H1 (cell line): ENCODE measurements around the gene DGKI. TPM values are rescaled to one million over a fixed set of nuclear protein-coding genes. Genes with fewer than 3 reads are reported as not detected.
"Not testable (repeated sequence)": the region's sequence is repeated elsewhere in the genome, so short reads cannot be mapped to it uniquely, and the experiment has no call there.

Source experiments
- CTCF ChIA-PET: fragments of 300-600 bp; sonication (Branson Sonifier 250); formaldehyde crosslinking; loops from one replicate; lab custom pipeline; 2021; ENCODE audit not compliant: partially characterized antibody; lab: Charles Lee
- POLR2A ChIA-PET: fragments of 300-600 bp; sonication (Branson Sonifier 250); formaldehyde crosslinking; loops from one replicate; lab custom pipeline; 2021; ENCODE audit warnings: inconsistent platforms; ENCODE audit not compliant: partially characterized antibody; lab: Charles Lee
- DNase-seq, 2 experiments: peaks; one replicate each; pipeline versions ENCODE4 v3.0.0 to v3.0.0-alpha.2; 2010 to 2022; ENCODE audit warnings: low spot score in 2 of 2, low read depth in 1 of 2, mixed read lengths in 1 of 2
- FAIRE-seq: peaks from 2 replicates; lab custom pipeline; 2011; peaks lifted over from hg19 to GRCh38; lab: Jason Lieb, UNC
- H2AFZ ChIP-seq: 2 replicates; pipeline ENCODE4 v1.8.1; 2012; ENCODE audit warnings: low read length, inconsistent platforms
- H2AK5ac ChIP-seq: 2 replicates; pipeline ENCODE4 v1.6.1; 2013; ENCODE audit warnings: low read depth, low read length
- H2BK120ac ChIP-seq: replicated peaks from 2 replicates; pipeline ENCODE3; 2013; ENCODE audit warnings: low read depth, low read length, inconsistent platforms
- H2BK12ac ChIP-seq: 2 replicates; pipeline ENCODE4 v1.6.1; 2013; ENCODE audit warnings: low read depth, low read length
- H2BK15ac ChIP-seq: 2 replicates; pipeline ENCODE4 v1.6.1; 2013; ENCODE audit warnings: low read length
- H2BK20ac ChIP-seq: 2 replicates; pipeline ENCODE4 v1.6.1; 2013; ENCODE audit warnings: low read length
- H2BK5ac ChIP-seq: 2 replicates; pipeline ENCODE4 v1.6.1; 2013; ENCODE audit warnings: low read depth, low read length
- H3K14ac ChIP-seq: 2 replicates; pipeline ENCODE4 v1.6.1; 2013; ENCODE audit warnings: inconsistent platforms; ENCODE audit not compliant: insufficient read length
- H3K18ac ChIP-seq: 2 replicates; pipeline ENCODE4 v1.6.1; 2013; ENCODE audit warnings: low read length; ENCODE audit errors: extremely low read depth
- H3K23ac ChIP-seq: 2 replicates; pipeline ENCODE4 v1.6.1; 2013; ENCODE audit warnings: inconsistent platforms; ENCODE audit not compliant: insufficient read length
- H3K23me2 ChIP-seq: 2 replicates; pipeline ENCODE4 v1.6.1; 2013; ENCODE audit warnings: low read depth, low read length
- H3K27ac ChIP-seq: 2 replicates; pipeline ENCODE4 v1.6.1; 2011; ENCODE audit warnings: low read depth, low read length, inconsistent platforms
- H3K27me3 ChIP-seq, 4 experiments: replicated peaks in 1 of 4; 1 replicate in 1 of 4; 2 replicates in 3 of 4; pipeline versions ENCODE4 v1.6.1 to v1.8.1; 2011 to 2013; ENCODE audit warnings: low read length in 3 of 4, mild to moderate bottlenecking in 3 of 4, inconsistent platforms in 2 of 4, mixed read lengths in 2 of 4, moderate library complexity in 1 of 4; ENCODE audit not compliant: control insufficient read depth in 3 of 4, insufficient read depth in 3 of 4; ENCODE audit errors: extremely low read depth in 1 of 4
- H3K36me3 ChIP-seq, 4 experiments: 2 replicates each; pipeline versions ENCODE4 v1.6.1 to v1.8.1; 2011 to 2013; ENCODE audit warnings: mild to moderate bottlenecking in 4 of 4, low read length in 3 of 4, moderate library complexity in 2 of 4, control low read depth in 1 of 4, inconsistent platforms in 1 of 4; ENCODE audit not compliant: insufficient read depth in 4 of 4, control insufficient read depth in 2 of 4
- H3K4ac ChIP-seq: replicated peaks from 2 replicates; pipeline ENCODE3; 2013; ENCODE audit warnings: low read length, low read depth, mixed read lengths, inconsistent platforms; ENCODE audit not compliant: insufficient read length
- H3K4me1 ChIP-seq, 4 experiments: replicated peaks in 1 of 4; 1 replicate in 1 of 4; 2 replicates in 3 of 4; pipeline versions ENCODE4 v1.6.1 to v1.8.1; 2011 to 2013; ENCODE audit warnings: low read length in 3 of 4, inconsistent platforms in 2 of 4, mixed read lengths in 1 of 4; ENCODE audit not compliant: insufficient read depth in 4 of 4, control insufficient read depth in 3 of 4
- H3K4me2 ChIP-seq, 2 experiments: 2 replicates each; pipeline versions ENCODE4 v1.6.1 to v1.8.1; 2011 to 2013; ENCODE audit warnings: low read depth in 2 of 2, low read length in 2 of 2, control low read depth in 1 of 2, inconsistent platforms in 1 of 2, mild to moderate bottlenecking in 1 of 2; ENCODE audit not compliant: insufficient read depth in 1 of 2
- H3K4me3 ChIP-seq, 4 experiments: fragments of 200-600, 300-600 bp in 1 of 4; sonication (generic), shearing (Covaris generic), sonication (Bioruptor Twin) in 1 of 4; 2 replicates each; pipeline versions ENCODE4 v1.5.1 to v1.8.1; 2011 to 2016; ENCODE audit warnings: low read length in 4 of 4, low read depth in 3 of 4, control low read depth in 2 of 4, inconsistent platforms in 2 of 4, mild to moderate bottlenecking in 2 of 4, mixed read lengths in 1 of 4, moderate library complexity in 1 of 4; ENCODE audit not compliant: insufficient read depth in 2 of 4; ENCODE audit errors: extremely low read depth in 1 of 4
- H3K56ac ChIP-seq: replicated peaks from 2 replicates; pipeline ENCODE3; 2013; ENCODE audit warnings: low read depth, mild to moderate bottlenecking, mixed read lengths, low read length, inconsistent platforms; ENCODE audit not compliant: insufficient read length
- H3K79me1 ChIP-seq: 2 replicates; pipeline ENCODE4 v1.6.1; 2013; ENCODE audit warnings: low read depth, low read length, control low read depth
- H3K79me2 ChIP-seq, 2 experiments: 2 replicates each; pipeline versions ENCODE4 v1.6.1 to v1.8.1; 2012 to 2013; ENCODE audit warnings: low read length in 2 of 2, mild to moderate bottlenecking in 2 of 2, inconsistent platforms in 1 of 2; ENCODE audit not compliant: insufficient read depth in 2 of 2, control insufficient read depth in 1 of 2
- H3K9ac ChIP-seq, 4 experiments: replicated peaks in 1 of 4; 1 replicate in 1 of 4; 2 replicates in 3 of 4; pipeline versions ENCODE4 v1.6.1 to v1.8.1; 2011 to 2013; ENCODE audit warnings: low read depth in 3 of 4, low read length in 3 of 4, control low read depth in 2 of 4, mild to moderate bottlenecking in 2 of 4, moderate library complexity in 2 of 4, inconsistent platforms in 1 of 4; ENCODE audit errors: extremely low read depth in 1 of 4
- H3K9me3 ChIP-seq, 2 experiments: 2 replicates each; pipeline versions ENCODE4 v1.6.1 to v1.8.1; 2012 to 2013; ENCODE audit warnings: mild to moderate bottlenecking in 2 of 2, moderate library complexity in 2 of 2, control low read depth in 1 of 2, inconsistent platforms in 1 of 2, low read depth in 1 of 2, low read length in 1 of 2, mixed read lengths in 1 of 2; ENCODE audit not compliant: insufficient read depth in 2 of 2
- H4K20me1 ChIP-seq, 2 experiments: replicated peaks in 1 of 2; 2 replicates each; pipeline versions ENCODE3 to v1.8.1; 2011 to 2013; ENCODE audit warnings: inconsistent platforms in 2 of 2, low read length in 2 of 2, mild to moderate bottlenecking in 1 of 2; ENCODE audit not compliant: insufficient read depth in 2 of 2, control insufficient read depth in 1 of 2
- H4K5ac ChIP-seq: 2 replicates; pipeline ENCODE4 v1.6.1; 2013; ENCODE audit warnings: low read length, low read depth, mixed read lengths, inconsistent platforms; ENCODE audit not compliant: insufficient read length
- H4K8ac ChIP-seq: 2 replicates; pipeline ENCODE4 v1.8.0; 2013; ENCODE audit warnings: mild to moderate bottlenecking, moderate library complexity, low read length, inconsistent platforms; ENCODE audit not compliant: insufficient read depth; ENCODE audit errors: extremely low read depth
- H4K91ac ChIP-seq: replicated peaks from 2 replicates; pipeline ENCODE3; 2013; ENCODE audit warnings: low read length, mixed read lengths, inconsistent platforms; ENCODE audit not compliant: insufficient read length
- WGBS, 2 experiments: shearing (Covaris generic) in 1 of 2; methylation state at CpG; one replicate each; pipeline versions ENCODE4 v1.1.6 to v1.1.7; 2013 to 2015; ENCODE audit warnings: low lambda C conversion rate in 2 of 2, mixed read lengths in 2 of 2, inconsistent platforms in 1 of 2, low coverage in 1 of 2, missing lambda C conversion rate in 1 of 2; ENCODE audit not compliant: insufficient replicate concordance in 2 of 2, insufficient coverage in 1 of 2, insufficient read length in 1 of 2; ENCODE audit errors: extremely low coverage in 1 of 2, missing lambda C conversion rate in 1 of 2; 5-methylcytosine and 5-hydroxymethylcytosine counted together
- polyA plus RNA-seq, 7 experiments: library from polyadenylated mRNA; depleted of rRNA in 3 of 7; stranded (reverse) in 5 of 7; unstranded in 2 of 7; fragments of >200 nt in 5 of 7; fragments of 200-250 nt in 2 of 7; gene quantifications; 1 replicate in 5 of 7; 2 replicates in 1 of 7; 4 replicates in 1 of 7; pipeline versions ENCODE4 v1.2.1 to v1.2.3, GENCODE V29; 2011 to 2013; ENCODE audit warnings: missing spikeins in 2 of 7, mixed read lengths in 2 of 7
- total RNA-seq: library from RNA; stranded (reverse); fragmentation: NEBNext Ultra II Directional; extraction: Animal tissue kit (Norgen Biotek cat#: 25700); gene quantifications from 2 replicates; pipeline ENCODE4 v1.2.1, GENCODE V29; 2021

DGKI gene
- total and polyA plus RNA-seq, 2 of the 8 experiments (the other 6 are each of a cell fraction or from before 2014, with no cell fraction given) = 0.20 to 0.71 TPM

GRCh38 chr7:137448572-137448971, 398.2 kb downstream of the DGKI start:
- FAIRE-seq, H3K4me3 ChIP-seq, H3K9me3 ChIP-seq, H3K4me2 ChIP-seq, H3K23ac ChIP-seq, H4K5ac ChIP-seq, POLR2A ChIA-PET, H3K27me3 ChIP-seq, DNase-seq, H3K79me2 ChIP-seq, H3K23me2 ChIP-seq, H3K14ac ChIP-seq, H4K8ac ChIP-seq, H3K56ac ChIP-seq, H3K79me1 ChIP-seq, H2BK20ac ChIP-seq, H3K18ac ChIP-seq, H3K4me1 ChIP-seq, H4K20me1 ChIP-seq, H3K9ac ChIP-seq, H3K36me3 ChIP-seq, H2AK5ac ChIP-seq, H3K4ac ChIP-seq, H2BK12ac ChIP-seq, H3K27ac ChIP-seq, H2BK120ac ChIP-seq, H2BK5ac ChIP-seq, H4K91ac ChIP-seq, H2AFZ ChIP-seq, H2BK15ac ChIP-seq: not testable (repeated sequence)
- 100% methylated on average over 1 of the region's 1 CpG; no CpG with 5 or more reads in 1 of the 2 experiments for WGBS, 2 experiments
- CTCF ChIA-PET = interaction anchor here (1.2 kb wide), 1 partner anchor 142 kb away, joined by 3 read pairs; no protein-coding TSS in a partner anchor
